Parathyroid adenoma (tissue), 2 donors: ENCODE measurements around the gene BEND6.

Source experiments
- H2AFZ ChIP-seq: fragments of 300-600 bp; sonication (generic); one replicate; pipeline ENCODE4 v1.7.0; 2017; ENCODE audit warnings: antibody characterized with exemption, mild to moderate bottlenecking
- H3K27ac ChIP-seq: fragments of 300-600 bp; sonication (generic); one replicate; pipeline ENCODE4 v1.7.0; 2017
- H3K27me3 ChIP-seq: fragments of 300-600 bp; sonication (generic); one replicate; pipeline ENCODE4 v1.7.0; 2017; ENCODE audit warnings: low read length; ENCODE audit not compliant: control insufficient read depth, insufficient read depth
- H3K36me3 ChIP-seq: fragments of 300-600 bp; sonication (generic); one replicate; pipeline ENCODE4 v1.7.0; 2017; ENCODE audit warnings: low read length; ENCODE audit not compliant: control insufficient read depth, insufficient read depth
- H3K4me1 ChIP-seq: fragments of 300-600 bp; sonication (generic); one replicate; pipeline ENCODE4 v1.7.0; 2017; ENCODE audit warnings: control low read depth
- H3K4me2 ChIP-seq: fragments of 300-600 bp; sonication (generic); one replicate; pipeline ENCODE4 v1.7.0; 2017; ENCODE audit warnings: low read length
- H3K4me3 ChIP-seq: fragments of 300-600 bp; sonication (generic); one replicate; pipeline ENCODE4 v1.7.0; 2017; ENCODE audit warnings: low read depth, low read length
- H3K79me2 ChIP-seq: fragments of 300-600 bp; sonication (generic); one replicate; pipeline ENCODE4 v1.7.0; 2017; ENCODE audit warnings: control low read depth
- H3K9ac ChIP-seq: fragments of 300-600 bp; sonication (generic); one replicate; pipeline ENCODE4 v1.7.0; 2017; ENCODE audit warnings: mild to moderate bottlenecking
- H3K9me3 ChIP-seq: fragments of 300-600 bp; sonication (generic); one replicate; pipeline ENCODE4 v1.7.0; 2017; ENCODE audit warnings: low read length; ENCODE audit not compliant: control insufficient read depth
- CTCF ChIP-seq: fragments of 300-600 bp; sonication (generic); IDR thresholded peaks from one replicate; pipeline ENCODE4 v1.7.0; 2017; ENCODE audit warnings: antibody characterized with exemption, mild to moderate bottlenecking
- donor health status: primary hyperparathyroidism.

BEND6 gene

GRCh38 chr6:56947924-56948323, 7.0 kb upstream of the BEND6 start:
- Histone ChIP-seq H3K27ac (no peak overlapping the region), H3K9ac (no peak overlapping the region), H3K79me2 (no peaks in the 10 kb centered on the region)

GRCh38 chr6:56949265-56949664, 5.6 kb upstream of the BEND6 start:
- H3K9me3 ChIP-seq = no peaks in the 10 kb centered on the region
- no peak overlapping the region for H3K4me2 ChIP-seq
- no peaks in the 10 kb centered on the region for H3K36me3 ChIP-seq
- H3K4me3 ChIP-seq = no peak overlapping the region
- no peak overlapping the region for H3K9ac ChIP-seq
- H3K79me2 ChIP-seq = no peaks in the 10 kb centered on the region
- no peak overlapping the region for H2AFZ ChIP-seq
- no peaks in the 10 kb centered on the region for H3K27me3 ChIP-seq
- H3K4me1 ChIP-seq = no peaks in the 10 kb centered on the region
- no peak overlapping the region for H3K27ac ChIP-seq
- no peak for TF ChIP-seq CTCF

More at GRCh38 chr6:56947924-56948323, 7.0 kb upstream of the BEND6 start:
- Histone ChIP-seq H3K27me3 (no peaks in the 10 kb centered on the region), H3K9me3 (no peaks in the 10 kb centered on the region), H3K36me3 (no peaks in the 10 kb centered on the region), H3K4me3 (no peak overlapping the region), H3K4me1 (no peaks in the 10 kb centered on the region), H3K4me2 (no peak overlapping the region), H2AFZ (no peak overlapping the region)
- no peak for TF ChIP-seq CTCF

GRCh38 chr6:56949925-56950495, 4.9 kb upstream of the BEND6 start:
- Histone ChIP-seq H3K9me3 (no peaks in the 10 kb centered on the region), H3K27me3 (no peaks in the 10 kb centered on the region), H3K36me3 (no peaks in the 10 kb centered on the region), H3K4me3 (no peak overlapping the region), H3K27ac (no peak overlapping the region), H2AFZ (no peak overlapping the region), H3K4me1 (no peaks in the 10 kb centered on the region), H3K9ac (no peak overlapping the region), H3K79me2 (no peaks in the 10 kb centered on the region), H3K4me2 (no peak overlapping the region)
- TF ChIP-seq CTCF = no peak

- Histone ChIP-seq H3K27ac (no peak overlapping the region), H3K4me2 (no peak overlapping the region), H3K4me1 (no peaks in the 10 kb centered on the region)
Observed at GRCh38 chr6:56951049-56951831, 3.7 kb upstream of the BEND6 start.

More at GRCh38 chr6:56951049-56951831, 3.7 kb upstream of the BEND6 start:
- H3K79me2 ChIP-seq = no peaks in the 10 kb centered on the region
- H3K9ac ChIP-seq = no peak overlapping the region
- H3K27me3 ChIP-seq = no peaks in the 10 kb centered on the region
- no peak for TF ChIP-seq CTCF
- no peak overlapping the region for H3K4me3 ChIP-seq
- H2AFZ ChIP-seq = no peak overlapping the region
- no peaks in the 10 kb centered on the region for H3K36me3 ChIP-seq
- no peaks in the 10 kb centered on the region for H3K9me3 ChIP-seq
